GM19043 (cell line): ENCODE measurements around the gene CCDC85C.

Experiments
- ATAC-seq: cut with Tn5 transposase; IDR thresholded peaks from one replicate; pipeline ENCODE4 v1.9.1; 2021; ENCODE audit warnings: low read depth; ENCODE audit not compliant: unreplicated experiment

Gene CCDC85C

GRCh38 chr14:99462210-99462609 is 141.8 kb downstream of the CCDC85C start:
- ATAC-seq, result no peak

DNA sequence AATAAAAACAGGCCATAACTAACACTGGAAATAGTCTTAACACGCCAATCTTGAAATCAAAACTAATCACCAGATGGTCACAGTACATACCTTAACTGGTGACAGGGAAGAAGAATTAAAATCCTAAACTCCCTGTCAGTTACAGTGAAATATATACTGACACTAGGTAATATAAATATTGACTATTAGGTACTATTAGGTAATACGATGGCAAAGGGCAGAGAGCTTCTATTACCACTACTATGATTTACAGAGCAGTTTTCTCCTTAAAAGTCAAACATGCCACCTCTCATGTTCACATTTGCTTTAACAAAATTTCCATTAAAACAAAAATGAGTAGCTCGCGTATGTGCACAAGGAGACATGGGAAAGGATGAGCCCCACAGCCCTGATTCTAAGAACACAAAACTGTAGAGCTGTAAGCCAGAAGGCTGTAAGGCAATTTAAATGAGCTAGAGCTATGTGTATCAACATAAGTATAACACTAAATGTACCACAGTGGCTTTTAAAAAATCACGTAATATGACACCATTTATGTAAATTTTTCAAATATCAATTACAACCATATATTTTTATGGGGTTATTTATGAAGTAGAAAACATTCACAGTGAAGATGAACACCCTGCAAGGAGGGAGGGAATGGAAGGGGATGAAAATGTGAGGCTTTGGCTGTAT is 142.5 kb downstream of the CCDC85C start:
- no peak for ATAC-seq

DNA sequence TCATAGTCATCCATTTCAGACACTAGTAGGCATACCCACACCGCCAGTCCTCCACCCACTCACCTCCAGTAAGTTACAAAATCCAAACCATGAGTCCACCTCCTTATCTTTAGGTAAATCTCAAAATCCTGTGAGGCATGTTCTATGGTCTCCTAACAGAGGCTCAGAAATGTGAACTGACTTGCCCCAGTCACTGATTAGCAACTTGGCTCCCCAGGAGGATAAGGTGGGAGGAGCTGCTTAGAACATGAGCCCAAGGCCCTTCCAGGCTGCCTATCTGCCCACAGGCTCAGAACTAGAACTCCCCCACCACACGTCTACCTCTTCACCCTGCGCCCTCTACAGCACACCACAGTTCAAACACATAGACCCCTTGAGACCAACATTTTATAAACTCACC is 143.2 kb downstream of the CCDC85C start:
- ATAC-seq, result no peak

DNA sequence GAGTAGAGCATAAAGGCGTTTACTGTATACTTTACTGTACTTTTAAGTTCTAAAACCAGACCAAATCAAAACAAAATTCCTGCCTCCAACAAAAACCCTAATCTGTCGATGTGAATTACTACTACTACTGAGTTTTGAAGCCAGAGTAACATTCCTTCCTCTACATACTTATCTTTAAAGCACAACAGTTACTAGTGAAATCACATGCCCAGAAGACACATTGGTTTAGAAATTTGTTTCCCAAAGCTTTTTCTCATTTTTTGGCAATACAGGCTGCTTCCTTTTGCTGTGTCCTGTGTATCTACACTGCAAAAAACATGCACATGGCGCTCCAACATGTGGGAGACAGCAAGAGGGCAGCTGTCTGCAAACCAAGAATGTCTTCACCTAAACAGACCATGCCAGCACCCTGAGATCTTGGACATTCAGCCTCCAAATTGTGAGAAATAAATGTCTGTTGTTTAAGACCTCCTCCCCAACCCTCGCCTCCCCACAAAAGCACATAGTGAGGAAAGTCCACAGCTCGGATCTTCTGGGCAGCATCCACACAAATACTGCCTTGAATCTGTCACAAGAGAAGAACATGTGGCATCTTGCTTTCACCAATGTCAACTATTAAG is 144.4 kb downstream of the CCDC85C start:
- no peak for ATAC-seq

- no peak for ATAC-seq
Measured at GRCh38 chr14:99454246-99454645, 149.8 kb downstream of the CCDC85C start.

GRCh38 chr14:99452968-99453367 is 151.0 kb downstream of the CCDC85C start:
- ATAC-seq, result no peak

DNA sequence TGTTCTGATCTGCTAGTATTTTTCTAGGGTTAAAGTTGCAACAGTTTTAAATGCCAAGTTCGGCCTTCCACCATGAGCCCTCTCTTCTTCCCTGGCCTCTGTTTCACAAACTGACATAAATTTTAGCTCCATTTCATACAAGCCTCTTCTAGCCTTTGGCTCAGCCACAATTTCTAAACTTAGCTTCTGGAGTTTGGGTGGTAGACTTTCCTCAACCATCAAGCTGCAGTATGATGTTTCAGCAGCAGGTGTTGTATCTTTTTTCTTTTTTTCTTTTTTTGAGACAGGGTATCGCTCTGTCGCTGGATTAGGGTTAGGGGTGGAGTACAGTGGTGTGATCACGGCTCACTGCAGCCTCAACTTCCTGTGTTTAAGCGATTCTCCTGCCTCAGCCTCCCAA is 152.8 kb downstream of the CCDC85C start:
- no peak for ATAC-seq

- ATAC-seq, result no peak
Measured at GRCh38 chr14:99450266-99450665, 153.7 kb downstream of the CCDC85C start.
